ENCODE data around the gene MOB2.

DNA sequence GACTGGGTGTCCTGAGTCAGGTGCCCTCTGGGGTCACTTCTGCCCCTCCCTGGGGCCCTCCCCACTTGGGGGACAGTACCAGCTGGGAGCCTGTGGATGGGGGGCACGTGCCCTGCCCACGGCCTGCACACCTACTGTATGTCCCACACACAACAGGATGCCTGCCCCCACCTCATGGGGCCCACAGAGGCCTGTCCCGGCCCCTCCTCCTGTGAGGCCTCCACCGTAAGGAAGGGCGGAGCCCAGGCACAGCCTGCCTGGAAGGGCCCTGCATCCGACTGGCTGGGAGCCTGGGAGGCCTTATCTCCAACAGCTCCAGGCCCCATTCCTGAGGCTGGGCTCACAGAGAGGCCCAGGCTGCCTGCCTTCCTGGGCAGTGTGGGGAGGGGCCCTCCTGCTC, 49.1 kb downstream of the MOB2 start:
- no peak for TF ChIP-seq CTCF (IDR thresholded peaks at IDR 0.05; ENCODE audit: low read depth, low read length)
- TF ChIP-seq EZH2phosphoT487 (IDR thresholded peaks at IDR 0.05; ENCODE audit: low read depth) = no peak

All from OCI-LY3 (cell line).